GM12865 (cell line): ENCODE measurements around the gene STK33.

Source experiments
- DNase-seq: peaks from one replicate; pipeline ENCODE4 v3.0.0; 2010; ENCODE audit warnings: low read depth
- H3K4me3 ChIP-seq: 2 replicates; pipeline ENCODE4 v1.5.1; 2011; ENCODE audit warnings: mild to moderate bottlenecking, low read depth, low read length, control low read depth
- TF ChIP-seq, protein P1 (sequence below): IDR thresholded peaks from 2 replicates; pipeline ENCODE4 v1.5.1; 2011; ENCODE audit warnings: low read length, control low read depth, low read depth, inconsistent platforms; ENCODE audit not compliant: insufficient read depth; ENCODE audit errors: missing control alignments

Gene STK33

DNA sequence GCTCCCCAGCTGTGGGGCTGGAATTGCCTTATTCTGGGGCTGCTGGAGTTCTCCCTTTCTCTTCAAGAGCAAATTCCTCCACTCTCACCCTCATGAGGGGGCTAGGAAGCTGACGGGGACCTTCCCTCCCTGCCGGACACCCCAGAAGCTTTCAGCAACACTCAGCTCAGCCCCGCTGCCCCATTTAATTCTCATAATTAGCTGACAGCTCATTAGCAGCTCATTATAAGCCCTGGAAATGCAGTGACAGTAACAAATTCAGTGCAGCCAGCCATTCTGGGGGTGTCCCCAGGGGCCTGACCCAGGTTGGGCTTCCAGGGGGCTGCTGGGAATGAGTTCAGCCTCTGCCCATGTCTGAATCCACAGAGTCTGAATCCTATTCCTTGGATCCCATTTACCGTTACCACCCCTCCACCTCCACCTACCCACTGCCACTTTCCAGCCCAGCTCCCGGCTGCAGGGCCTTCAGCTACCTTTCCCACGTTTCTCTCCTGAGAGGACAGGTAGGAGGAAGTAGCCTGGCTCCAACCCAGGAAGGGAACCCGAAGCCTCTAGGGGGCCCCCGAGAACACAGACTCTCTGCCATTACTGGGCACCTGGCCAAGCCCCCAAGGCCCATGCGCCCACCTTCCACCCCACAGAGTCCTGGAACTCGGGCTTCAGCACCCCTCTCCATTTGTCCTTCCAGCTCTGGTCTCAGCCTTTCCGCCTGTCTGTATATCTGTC is 228.6 kb downstream of the STK33 start:
- DNase-seq, result no peak
- no peak overlapping the region for H3K4me3 ChIP-seq
- TF ChIP-seq, protein P1, sequence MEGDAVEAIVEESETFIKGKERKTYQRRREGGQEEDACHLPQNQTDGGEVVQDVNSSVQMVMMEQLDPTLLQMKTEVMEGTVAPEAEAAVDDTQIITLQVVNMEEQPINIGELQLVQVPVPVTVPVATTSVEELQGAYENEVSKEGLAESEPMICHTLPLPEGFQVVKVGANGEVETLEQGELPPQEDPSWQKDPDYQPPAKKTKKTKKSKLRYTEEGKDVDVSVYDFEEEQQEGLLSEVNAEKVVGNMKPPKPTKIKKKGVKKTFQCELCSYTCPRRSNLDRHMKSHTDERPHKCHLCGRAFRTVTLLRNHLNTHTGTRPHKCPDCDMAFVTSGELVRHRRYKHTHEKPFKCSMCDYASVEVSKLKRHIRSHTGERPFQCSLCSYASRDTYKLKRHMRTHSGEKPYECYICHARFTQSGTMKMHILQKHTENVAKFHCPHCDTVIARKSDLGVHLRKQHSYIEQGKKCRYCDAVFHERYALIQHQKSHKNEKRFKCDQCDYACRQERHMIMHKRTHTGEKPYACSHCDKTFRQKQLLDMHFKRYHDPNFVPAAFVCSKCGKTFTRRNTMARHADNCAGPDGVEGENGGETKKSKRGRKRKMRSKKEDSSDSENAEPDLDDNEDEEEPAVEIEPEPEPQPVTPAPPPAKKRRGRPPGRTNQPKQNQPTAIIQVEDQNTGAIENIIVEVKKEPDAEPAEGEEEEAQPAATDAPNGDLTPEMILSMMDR, result peak; percentile 31

DNA sequence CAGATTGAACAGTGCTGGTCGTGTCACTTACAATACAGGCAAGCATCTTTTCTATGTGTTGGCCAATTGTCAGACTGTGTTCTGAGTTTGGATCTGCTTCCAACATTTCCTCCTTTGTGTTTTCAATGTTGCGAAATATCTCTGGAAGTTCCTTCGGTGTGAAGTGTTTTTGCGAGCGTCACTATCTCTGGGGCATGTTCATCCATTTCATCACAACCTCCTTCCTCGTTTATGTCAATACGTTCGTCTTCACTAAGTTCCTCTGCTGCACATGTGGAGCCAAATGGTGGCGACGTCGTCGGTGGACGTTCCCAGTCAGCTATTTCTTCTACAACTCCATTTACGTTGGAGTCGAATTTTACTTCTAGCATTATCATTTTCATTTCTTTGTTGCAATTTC is 230.1 kb downstream of the STK33 start:
- TF ChIP-seq, protein P1, result no peak
- no peak overlapping the region for H3K4me3 ChIP-seq
- DNase-seq, result no peak

GRCh38 chr11:8362899-8363298 is 231.1 kb downstream of the STK33 start:
- no peak overlapping the region for H3K4me3 ChIP-seq
- DNase-seq, result no peak
- TF ChIP-seq, protein P1, result no peak

GRCh38 chr11:8362491-8362890 is 231.5 kb downstream of the STK33 start:
- no peak for DNase-seq
- TF ChIP-seq, protein P1, result no peak
- no peak overlapping the region for H3K4me3 ChIP-seq

- TF ChIP-seq, protein P1, result no peak
- no peak overlapping the region for H3K4me3 ChIP-seq
- no peak for DNase-seq
These were observed 232.3 kb downstream of the STK33 start for GRCh38 chr11:8361664-8362210.

DNA sequence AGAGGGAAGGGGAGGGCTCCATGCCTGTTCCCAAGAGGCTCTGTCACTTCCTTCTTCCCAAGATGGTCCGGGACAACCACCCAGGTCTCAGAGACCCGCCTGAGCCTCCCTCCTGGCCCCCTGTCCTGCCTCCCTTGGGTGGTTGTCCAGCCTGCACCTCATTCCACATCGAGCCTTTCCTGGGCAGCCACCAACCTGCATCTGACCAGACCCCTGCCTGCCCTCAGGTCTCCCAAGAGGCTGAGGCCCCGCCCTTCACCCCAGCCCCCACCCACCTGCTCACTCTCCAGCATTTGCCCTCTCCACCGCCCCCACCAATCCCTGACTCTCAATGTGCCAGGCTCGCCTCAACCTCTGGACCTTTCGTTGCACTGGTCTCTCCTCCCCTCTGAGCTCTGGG is 232.8 kb downstream of the STK33 start:
- no peak for DNase-seq
- H3K4me3 ChIP-seq, result no peak overlapping the region
- TF ChIP-seq, protein P1, result no peak
